PC-9 (cell line): ENCODE data around the gene RAMACL.

Experiments
- EZH2 ChIP-seq: fragments of 200-600 bp; sonication (generic); IDR thresholded peaks from 2 replicates; pipeline ENCODE4 v1.8.0; 2017; ENCODE audit warnings: antibody characterized with exemption, low read depth
- TF ChIP-seq, protein P1 (sequence below): fragments of 200-600 bp; sonication (generic); conservative IDR thresholded peaks from 2 replicates; pipeline ENCODE4 v1.6.1; 2017; ENCODE audit warnings: mixed run types, antibody characterized with exemption, mild to moderate bottlenecking, moderate library complexity

DNA sequence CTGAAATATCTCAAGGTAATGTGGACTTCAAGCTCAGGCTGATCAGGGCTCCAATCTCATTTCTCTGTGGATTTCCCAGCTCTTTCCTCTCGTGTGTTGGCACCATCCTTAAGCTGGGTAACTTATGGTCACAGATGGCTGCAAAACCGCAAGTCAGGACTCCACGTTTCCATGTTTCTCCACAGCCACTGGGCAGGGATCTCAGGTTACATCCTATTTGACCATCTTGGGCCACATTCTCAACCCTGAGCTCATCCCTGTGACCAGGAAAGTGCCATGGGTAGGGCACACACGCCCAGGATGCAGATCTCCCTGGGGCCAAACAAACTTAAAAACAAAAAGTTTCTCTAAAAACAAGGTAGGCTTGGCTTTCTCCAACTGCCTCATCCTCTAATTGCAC lies 25.2 kb upstream of the RAMACL start:
- TF ChIP-seq, protein P1, sequence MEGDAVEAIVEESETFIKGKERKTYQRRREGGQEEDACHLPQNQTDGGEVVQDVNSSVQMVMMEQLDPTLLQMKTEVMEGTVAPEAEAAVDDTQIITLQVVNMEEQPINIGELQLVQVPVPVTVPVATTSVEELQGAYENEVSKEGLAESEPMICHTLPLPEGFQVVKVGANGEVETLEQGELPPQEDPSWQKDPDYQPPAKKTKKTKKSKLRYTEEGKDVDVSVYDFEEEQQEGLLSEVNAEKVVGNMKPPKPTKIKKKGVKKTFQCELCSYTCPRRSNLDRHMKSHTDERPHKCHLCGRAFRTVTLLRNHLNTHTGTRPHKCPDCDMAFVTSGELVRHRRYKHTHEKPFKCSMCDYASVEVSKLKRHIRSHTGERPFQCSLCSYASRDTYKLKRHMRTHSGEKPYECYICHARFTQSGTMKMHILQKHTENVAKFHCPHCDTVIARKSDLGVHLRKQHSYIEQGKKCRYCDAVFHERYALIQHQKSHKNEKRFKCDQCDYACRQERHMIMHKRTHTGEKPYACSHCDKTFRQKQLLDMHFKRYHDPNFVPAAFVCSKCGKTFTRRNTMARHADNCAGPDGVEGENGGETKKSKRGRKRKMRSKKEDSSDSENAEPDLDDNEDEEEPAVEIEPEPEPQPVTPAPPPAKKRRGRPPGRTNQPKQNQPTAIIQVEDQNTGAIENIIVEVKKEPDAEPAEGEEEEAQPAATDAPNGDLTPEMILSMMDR = no peak
- no peak for TF ChIP-seq EZH2
